HG02981 (cell line): Measurements from ENCODE around the gene RAB42.

Source experiments
- ATAC-seq: cut with Tn5 transposase; IDR thresholded peaks from one replicate; pipeline ENCODE4 v1.9.1; 2021; ENCODE audit warnings: mild to moderate bottlenecking, moderate library complexity; ENCODE audit not compliant: unreplicated experiment

RAB42 gene

DNA sequence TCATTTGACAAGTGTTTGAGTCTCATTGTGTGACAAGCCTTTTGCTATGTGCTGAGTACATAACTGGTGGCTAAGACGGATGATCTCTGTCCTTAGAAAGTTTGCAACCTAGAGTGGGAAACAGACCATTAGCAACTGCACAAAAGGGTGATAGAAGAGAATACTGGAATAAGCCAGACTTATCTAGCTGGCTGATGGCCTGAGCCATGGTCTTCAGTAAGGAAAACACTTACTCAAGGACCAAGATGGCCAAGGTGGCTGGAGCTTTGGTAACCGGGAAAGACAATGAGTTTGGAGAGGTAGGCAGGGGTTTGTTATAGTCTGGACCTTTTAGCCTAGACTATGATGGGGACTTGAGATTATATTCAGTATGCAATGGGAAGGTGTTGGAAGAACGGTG lies 52.4 kb downstream of the RAB42 start:
- ATAC-seq, result no peak
